GM19099 (cell line): ENCODE measurements around the gene CDK19.

Source experiments
- POLR2A ChIP-seq: IDR thresholded peaks from 3 replicates; pipeline ENCODE4 v1.6.1; 2011; ENCODE audit warnings: low read depth; ENCODE audit not compliant: insufficient read length; ENCODE audit errors: extremely low read depth

CDK19 gene

GRCh38 chr6:110738899-110739365 is 76.3 kb downstream of the CDK19 start:
- TF ChIP-seq POLR2A, result no peak

GRCh38 chr6:110735666-110736065 is 79.6 kb downstream of the CDK19 start:
- no peak for TF ChIP-seq POLR2A

- no peak for TF ChIP-seq POLR2A
Measured at GRCh38 chr6:110731898-110732297, 83.4 kb downstream of the CDK19 start.

GRCh38 chr6:110731196-110731595 is 84.1 kb downstream of the CDK19 start:
- TF ChIP-seq POLR2A, result no peak

- TF ChIP-seq POLR2A, result no peak
Measured at GRCh38 chr6:110728501-110728900, 86.8 kb downstream of the CDK19 start.

- no peak for TF ChIP-seq POLR2A
Measured at GRCh38 chr6:110723017-110723416, 92.3 kb downstream of the CDK19 start.

GRCh38 chr6:110720066-110720465 is 95.2 kb downstream of the CDK19 start:
- TF ChIP-seq POLR2A, result no peak

- no peak for TF ChIP-seq POLR2A
Measured at GRCh38 chr6:110714143-110714542, 101.1 kb downstream of the CDK19 start.

GRCh38 chr6:110712238-110712637 is 103.0 kb downstream of the CDK19 start:
- no peak for TF ChIP-seq POLR2A

- TF ChIP-seq POLR2A, result no peak
Measured at GRCh38 chr6:110710115-110710514, 105.2 kb downstream of the CDK19 start.

- TF ChIP-seq POLR2A, result no peak
Measured at GRCh38 chr6:110708295-110708950, 106.8 kb downstream of the CDK19 start.

GRCh38 chr6:110705543-110705942 is 109.7 kb downstream of the CDK19 start:
- TF ChIP-seq POLR2A, result no peak

GRCh38 chr6:110703906-110704594 is 111.2 kb downstream of the CDK19 start:
- no peak for TF ChIP-seq POLR2A

- TF ChIP-seq POLR2A, result no peak
Measured at GRCh38 chr6:110703010-110703905, 112.0 kb downstream of the CDK19 start.

- no peak for TF ChIP-seq POLR2A
Measured at GRCh38 chr6:110699780-110700179, 115.5 kb downstream of the CDK19 start.
